SW480 (cell line): ENCODE measurements around the gene SYCE3.
"Not testable (repeated sequence)": the region's sequence is repeated elsewhere in the genome, so short reads cannot be mapped to it uniquely, and the experiment has no call there.

Experiments
- DNase-seq: peaks from one replicate; pipeline ENCODE4 v3.0.0-alpha.2; 2016; ENCODE audit warnings: low spot score

Gene SYCE3

DNA sequence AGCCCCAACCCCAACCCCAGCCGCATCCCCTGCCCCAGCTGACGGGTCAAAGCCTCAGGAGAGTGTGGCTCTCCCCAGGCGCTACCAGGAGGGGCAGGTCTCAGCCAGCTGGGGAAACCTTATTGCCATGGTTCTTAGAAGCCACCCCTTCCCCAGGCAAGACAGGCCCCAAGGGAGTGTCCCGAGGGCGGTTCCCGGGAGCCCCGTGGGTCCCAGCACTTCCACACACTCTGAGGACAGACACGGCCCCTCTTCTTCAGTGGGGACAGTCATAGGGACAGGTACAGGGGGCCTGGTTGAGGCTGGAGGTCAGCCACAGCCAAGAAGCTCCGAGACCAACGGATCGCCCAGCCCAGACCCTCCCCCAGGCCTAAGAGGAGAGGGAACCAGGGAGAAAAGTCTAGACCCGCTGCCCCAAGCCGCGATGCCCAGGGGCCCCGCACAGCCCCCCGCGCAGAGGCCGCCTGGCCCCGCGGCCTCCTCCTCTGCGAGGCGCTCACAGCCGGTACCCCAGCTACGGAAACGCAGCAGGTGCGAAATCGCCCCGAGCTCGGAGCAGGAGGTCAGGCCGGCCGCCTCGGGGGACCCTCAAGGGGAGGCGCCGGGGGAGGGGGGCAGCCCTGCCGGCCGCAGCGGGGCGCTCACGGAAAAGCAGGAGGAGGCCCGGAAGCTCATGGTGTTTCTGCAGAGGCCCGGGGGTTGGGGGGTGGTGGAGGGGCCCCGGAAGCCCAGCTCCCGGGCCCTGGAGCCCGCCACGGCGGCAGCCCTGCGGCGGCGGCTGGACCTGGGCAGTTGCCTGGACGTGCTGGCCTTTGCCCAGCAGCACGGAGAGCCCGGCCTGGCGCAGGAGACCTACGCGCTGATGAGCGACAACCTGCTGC, 14.4 kb downstream of the SYCE3 start:
- no peak for DNase-seq

DNA sequence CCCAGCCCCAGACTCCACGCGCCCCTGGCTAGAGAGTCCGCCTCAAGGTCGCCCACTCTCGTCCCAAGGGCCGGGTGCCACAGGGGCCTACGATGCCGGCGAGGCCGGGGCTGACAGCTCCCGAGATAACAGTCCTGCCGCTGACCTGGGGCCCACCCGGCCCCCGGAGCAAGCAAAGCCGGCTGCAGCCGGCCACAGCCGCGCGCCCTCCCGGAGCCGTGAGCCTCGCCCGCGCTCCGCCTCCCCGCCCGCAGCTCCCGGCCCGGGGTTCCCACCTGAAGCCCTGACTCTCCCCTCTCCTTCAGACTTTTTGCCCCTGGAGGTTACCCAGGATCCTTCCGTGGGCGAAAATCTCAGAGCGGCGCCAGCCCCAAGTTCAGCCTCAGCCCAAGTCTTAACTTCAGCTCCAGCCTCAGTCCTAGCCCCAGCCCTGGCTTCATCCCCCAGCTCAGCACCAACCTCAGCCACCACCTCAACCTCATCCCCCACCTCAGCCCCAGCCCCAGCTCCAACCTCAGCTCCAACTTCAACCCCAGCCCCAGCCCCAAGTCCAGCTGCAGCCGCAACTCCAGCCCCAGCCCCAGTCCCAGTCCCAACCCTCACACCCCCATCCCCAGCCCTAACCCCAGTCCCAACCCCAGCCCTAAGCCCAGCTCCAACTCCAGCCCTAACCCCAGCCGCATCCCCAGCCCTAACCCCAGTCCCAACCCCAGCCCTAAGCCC, 15.3 kb downstream of the SYCE3 start:
- DNase-seq, result no peak

DNA sequence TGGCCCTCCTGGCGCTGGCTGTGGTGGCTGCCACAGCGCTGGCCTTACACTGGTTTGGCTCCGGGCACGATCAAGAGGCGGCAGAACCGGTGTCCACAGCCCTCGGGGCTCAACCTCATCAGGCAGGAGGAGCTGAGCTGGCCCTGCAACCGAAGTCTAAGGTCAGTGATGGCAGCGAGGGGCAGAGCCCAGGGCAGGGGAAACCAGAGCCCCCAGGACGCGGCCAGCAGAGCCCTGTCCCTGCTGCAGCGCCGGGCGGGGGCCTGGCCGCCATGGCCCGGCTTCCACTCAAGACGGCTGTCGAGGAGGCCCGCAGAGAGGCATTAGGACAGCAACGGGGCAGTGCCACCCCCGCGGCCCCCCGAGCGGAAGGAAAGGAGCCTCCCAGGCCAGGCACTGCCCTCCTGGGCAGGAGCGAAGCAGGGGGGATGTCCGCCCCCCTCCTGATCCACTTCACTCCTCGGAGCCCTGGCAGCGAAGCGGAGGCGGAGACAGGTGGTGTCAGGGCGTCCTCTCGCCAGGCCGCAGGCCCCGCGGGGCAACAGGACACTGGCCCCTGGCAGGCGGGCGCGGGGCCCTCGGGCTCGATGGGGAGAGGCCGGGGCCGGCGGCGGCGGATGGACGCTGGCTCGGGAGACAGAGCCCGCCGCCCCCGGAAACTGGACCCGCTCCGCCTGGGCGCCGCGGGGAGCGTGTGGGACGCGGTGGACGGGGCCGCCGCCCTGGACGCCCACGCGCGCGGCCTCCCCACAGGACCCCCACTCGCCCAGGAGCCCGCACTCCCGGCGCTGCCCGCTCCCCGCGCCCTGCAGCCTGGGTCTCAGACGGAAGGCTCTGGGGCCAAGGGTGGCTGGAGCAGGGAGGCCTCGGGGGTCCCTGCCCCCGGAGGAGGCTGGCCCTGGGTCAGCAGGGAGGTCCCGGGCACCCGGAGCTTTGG, 16.1 kb downstream of the SYCE3 start:
- no peak for DNase-seq

DNA sequence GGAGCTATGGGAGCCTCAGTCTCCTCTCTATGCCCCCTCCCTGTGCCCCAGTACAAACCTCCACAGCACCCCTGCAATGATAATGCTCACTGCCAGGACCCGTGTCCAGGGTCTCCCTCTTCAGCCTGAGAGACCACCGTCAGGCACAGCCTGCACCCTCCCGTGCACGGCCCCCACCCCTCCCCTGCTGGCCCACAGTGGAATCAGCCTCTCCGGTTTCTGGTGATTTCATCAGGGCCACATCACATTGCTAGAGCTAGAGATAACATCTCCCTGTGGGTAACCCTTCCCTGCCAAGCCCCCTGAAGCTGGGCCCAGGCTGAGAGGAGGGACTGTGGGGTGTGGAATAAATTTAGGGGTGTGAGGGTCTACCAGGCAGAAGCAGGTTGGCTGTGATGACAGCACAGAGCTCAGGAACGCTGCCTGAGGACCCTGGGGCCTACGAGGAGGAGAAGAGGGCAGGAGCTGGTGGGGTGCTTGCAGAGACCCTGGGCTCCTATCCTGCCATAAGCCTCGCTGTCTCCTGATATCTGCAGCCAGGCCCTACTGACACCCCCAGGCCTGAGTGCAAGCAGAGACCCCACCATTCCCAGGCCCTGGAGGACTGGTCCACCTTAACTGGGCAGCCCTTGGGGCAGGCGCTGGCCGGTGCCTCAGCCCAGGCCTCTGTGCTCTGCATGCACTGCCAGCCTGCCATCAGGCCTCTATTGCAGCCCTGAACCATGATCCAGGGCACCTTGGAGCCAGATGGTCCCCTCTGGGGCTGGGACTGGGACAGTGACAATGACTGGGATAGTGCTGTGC, 17.0 kb downstream of the SYCE3 start, which contains the start of gene KLHDC7B:
Gene KLHDC7B, plus strand, starts transcription at position 378 of the 804 bp plus-strand sequence. Its CDS starts 345 bp downstream, at position 723.
- peak; percentile 50 for DNase-seq

DNA sequence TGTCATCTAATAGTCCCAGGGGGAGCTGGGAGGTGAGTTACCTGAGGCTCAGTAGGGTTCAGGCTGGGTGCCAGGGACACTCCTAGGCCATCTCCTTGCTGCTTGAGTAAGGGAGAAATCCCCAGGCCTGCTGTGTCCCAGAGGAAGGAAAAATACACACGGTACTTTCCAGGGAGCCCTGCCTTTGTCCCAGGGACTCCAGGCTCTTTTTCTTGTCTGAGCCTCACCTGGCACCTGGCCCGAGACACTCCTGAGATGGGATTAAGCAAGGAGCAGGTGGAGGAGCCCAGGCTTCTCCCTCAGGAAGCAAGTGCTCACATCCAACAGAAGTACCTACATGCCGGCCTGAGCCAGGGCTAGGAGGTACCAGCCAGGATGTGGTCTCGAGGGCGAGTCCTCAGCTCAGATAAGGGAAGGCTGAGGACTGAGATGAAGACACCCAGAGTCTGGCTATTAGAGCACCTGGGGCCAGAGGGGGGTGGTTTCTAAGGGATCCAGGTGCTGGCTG, 17.9 kb downstream of the SYCE3 start:
- no peak for DNase-seq

DNA sequence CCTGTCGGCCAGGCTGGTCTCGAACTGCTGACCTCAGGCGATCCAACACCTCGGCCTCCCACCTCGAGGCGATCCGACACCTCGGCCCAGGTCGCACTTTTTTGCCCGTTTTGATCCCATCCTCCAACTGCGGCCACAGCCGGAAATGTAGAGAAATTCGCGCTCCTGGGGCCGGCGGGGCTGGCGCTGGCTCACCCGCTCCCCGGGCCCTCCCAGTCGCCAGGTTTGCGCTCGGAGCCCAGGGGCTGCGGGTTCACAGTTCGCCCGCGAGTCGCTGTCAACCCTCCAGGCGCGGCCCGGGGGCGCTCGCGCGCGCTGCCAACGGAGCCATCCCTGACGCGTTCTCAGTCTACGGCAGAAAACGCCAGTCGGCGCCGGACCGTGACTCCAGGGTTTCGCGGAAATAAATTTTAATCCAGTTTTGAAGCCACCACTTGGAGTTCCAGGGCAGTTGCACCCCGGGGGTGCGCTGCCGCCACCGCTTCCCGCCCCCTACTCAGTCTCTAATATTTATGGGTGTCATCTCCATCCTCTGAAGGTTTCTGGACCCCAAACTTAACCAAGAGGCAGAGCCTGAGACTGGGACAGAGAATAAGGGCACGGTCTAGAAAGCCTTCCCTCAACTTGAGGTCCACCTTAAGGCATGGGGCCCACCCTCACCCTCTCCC, 18.5 kb downstream of the SYCE3 start:
- DNase-seq, result no peak

DNA sequence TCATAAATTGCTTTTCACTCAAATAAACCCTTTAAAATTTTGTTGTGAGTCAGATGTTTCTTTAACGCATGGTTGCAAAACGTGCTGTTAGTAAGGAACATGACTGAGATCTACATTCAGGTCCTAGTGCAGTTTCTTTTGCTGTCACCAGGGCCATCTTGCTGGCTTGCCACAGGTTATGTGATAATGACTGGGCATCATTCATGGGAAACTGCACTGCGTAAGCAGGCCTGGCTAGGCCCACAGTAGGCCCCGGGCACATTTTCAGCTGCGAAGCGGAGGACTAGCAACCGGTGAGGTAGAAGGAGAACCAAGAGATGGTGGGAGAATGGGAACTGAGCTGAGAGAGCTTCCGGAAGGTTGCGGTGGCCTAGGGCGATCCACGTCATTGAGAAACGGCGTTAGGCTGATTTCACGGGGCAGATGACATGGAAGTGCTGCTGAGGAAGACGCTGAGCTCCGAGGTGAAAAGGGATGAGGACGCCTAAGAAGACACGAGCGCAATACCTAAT, 20.2 kb downstream of the SYCE3 start:
- no peak for DNase-seq

DNA sequence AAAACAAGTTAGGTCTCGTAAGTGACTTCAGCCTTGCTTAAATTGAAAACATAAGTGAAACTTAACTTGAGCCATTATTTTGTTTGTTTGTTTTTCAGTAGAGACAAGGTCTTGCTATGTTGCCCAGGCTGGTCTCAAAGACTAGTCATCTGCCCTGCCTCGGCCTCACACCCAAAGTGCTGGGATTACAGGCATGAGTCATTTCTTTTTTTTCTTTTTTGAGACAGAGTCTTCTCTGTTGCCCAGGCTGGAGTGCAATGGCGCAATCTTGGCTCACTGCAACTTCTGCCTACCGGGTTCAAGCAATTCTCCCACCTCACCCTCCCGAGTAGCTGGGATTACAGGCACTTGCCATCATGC, 21.1 kb downstream of the SYCE3 start:
- DNase-seq, result not testable (repeated sequence)

DNA sequence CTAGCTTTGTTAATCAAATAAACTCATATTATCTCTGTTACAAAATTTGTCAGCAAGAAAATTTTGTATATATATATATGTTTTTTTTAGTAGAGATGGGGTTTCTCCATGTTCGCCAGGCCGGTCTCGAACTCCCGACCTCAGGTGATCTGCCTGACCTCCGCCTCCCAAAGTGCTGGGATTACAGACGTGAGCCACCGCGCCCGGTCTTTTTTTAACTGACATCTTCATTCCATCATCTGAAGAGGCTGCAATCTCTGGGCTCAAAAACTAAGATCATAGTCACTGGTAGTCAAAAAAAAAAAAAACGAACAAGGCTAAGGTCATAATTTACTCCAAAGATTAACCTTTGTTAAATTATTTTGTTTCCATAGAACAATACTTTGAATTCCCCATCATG, 22.3 kb downstream of the SYCE3 start:
- no peak for DNase-seq

DNA sequence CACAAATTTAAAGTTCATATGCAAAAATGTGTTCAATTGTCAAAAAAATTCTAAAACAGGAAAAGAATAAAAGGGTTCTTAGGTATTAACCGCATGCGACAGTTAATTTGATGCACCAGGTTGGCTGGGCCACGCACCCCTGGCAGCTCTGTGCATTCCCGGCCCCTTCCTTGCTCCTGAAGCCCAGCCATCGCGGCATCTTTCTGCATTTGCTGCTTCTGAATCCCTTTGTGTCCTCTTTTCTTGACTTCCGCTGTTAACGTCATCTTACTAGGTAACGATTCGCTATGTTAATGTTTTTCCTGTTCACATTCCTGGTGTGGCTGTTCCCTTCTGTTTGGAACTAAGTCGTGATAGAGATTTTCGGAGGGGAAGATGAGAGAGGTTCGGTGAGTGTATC, 25.0 kb downstream of the SYCE3 start:
- DNase-seq, result no peak

DNA sequence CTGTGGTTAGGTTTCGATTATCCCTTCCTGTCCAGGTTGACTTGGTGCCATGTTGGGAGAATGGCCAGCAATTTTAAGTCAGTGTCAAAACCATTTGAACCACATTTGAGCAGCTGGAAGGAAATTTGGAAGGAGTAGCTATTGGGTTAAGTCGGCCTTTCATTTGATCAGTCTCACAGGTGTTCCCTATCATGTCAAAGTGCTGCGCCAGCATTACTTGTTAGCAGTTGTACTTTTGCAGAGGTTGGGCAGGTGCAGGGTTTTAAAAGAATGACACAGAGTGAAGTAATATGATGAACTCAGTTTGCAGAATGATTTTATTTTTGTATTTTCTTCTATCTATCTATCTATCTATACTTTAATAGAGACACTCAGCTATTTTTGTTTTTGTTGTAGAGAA, 26.5 kb downstream of the SYCE3 start:
- DNase-seq, result no peak

DNA sequence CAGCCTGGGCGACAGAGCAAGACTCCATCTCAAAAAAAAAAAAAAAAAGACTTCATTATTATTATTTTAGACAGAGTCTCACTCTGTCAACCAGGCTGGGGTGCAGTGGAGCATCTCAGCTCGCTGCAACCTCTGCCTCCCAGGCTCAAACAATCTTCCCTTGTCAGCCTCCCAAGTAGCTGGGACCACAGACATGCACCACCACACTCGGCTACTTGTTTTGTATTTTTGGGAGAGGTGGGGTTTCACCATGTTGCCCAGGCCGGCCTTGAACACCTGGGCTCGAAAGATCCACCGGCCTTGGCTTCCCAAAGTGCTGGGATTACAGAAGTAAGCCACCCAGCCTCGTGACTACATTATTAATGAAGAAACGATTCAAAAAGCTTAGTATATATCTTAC, 27.6 kb downstream of the SYCE3 start:
- no peak for DNase-seq

DNA sequence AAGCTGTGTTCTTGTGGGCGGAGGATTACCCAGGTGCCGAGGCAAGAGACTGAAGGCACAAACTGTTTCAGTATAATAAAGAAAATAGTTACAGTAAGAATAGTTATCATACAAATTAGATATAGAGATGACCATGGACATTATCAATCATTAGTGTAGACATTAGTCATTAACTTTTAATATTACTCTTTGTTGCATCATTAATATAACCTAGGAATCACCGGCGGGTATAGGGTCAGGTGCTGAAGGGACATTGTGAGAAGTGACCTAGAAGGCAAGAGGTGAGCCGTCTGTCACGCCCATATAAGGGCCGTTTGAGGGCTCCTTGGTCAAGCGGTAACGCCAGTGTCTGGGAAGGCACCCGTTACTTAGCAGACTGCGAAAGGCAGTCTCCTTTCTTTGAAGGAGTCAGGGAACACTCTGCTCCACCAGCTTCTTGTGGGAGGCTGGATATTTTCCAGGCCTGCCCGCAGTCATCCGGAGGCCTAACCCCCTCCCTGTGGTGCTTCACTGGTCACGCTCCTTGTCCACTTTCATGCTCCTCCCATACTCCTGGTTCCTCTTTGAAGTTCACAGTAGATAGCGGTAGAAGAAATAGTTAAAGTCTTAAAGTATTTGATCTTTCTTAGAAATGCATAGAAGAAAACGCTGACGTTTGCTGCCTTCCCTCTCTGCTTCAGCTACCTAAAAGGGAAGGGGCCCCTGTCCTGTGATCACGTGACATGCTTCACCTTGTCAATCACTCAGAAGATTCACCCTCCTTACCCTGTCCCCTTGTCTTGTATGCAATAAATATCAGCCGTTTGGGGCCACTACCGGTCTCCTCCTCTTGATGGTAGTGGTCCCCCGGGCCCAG, 28.6 kb downstream of the SYCE3 start:
- not testable (repeated sequence) for DNase-seq

DNA sequence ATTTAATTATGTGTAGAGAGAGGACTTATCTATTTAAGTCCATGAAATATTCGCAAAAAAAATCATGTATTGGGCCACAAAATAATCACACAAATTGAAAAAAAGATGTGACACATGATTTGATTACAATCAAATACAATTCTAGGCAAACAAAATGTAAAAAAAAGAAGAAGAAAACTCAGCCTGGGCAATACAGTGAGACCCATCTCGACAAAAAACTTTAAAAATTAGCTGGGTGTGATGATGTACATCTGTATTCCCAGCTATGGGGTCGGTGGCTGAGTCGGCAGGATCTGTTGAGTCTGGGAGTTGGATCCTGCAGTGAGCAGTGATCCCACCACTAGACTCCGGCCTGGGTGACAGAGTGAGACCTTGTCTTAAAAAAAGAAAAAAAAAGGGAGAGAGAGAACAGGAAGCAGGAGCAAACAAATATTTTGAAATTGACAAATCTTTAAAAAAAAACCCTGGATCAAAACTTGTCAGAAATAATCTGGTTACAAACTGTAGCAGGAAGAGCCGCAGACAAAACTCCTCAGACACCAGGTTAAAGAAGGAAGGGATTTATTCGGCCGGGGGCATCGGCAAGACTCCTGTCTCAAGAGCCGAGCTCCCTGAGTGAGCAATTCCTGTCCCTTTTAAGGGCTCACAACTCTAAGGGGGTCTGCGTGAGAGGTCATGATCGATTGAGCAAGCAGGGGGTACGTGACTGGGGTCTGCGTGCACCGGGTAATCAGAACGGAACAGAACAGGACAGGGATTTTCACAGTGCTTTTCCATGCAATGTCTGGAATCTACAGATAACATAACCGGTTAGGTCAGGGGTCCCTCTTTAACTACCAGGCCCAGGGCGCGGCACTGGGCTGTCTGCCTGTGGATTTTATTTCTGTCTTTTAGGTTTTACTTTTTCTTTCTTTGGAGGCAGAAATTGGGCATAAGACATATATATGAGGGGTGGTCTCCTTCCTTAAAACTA, 29.6 kb downstream of the SYCE3 start:
- no peak for DNase-seq

DNA sequence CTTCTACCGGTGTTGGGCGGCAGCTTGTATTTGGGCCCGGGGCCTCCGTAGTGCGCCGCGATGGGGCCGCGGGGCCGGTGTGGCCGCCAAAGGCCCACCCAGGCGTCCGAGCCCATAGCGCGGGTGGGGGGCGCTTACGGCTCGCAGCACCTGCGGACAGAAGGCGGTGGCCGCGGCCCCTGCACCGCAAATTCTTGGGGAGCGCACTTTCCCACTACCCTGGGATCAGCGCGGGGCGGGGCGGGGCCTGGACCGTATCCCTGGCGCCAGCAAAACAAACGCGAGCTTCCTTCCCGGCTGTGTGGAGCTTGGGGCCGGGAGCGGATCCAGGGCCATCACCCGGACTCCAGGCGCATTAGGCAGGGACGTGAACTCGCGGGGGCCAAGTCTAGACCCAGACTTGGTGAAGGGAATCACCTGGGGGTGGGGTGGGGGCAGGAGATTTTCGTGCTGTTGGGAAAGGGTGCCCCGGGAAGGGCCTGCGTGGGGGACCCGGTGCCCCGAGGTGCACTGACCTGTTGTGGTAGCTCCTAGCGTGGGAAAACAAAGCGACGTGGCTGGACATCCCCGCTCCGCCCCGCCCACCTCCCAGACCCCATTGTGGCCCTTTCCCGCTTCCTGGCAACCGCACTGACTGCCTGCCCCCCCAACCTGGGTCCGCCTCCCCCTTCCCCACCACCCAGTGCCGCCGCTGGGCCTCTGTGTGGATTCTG, 30.6 kb downstream of the SYCE3 start:
- DNase-seq, result peak; percentile 46

DNA sequence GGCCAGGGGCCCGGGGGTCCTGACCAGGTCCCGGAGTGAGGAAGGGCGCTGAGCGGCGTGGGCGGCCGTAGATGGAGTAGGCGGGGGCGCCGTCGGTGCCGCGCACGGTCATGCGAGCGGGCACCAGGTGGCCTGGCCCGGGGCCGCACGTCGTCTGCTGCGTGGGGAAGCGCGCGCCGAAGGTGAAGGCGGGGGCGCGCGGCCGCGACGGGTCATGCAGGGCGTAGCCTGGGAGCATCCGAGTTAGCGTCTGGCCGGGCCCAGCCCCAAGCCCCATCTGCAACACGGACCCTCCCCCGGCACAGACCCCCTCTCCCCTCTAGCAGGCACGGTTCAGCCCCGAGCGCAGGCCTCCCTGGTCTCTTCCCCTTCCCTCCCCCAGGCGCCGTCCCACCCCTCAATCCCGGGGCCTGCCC, 31.2 kb downstream of the SYCE3 start:
- no peak for DNase-seq

DNA sequence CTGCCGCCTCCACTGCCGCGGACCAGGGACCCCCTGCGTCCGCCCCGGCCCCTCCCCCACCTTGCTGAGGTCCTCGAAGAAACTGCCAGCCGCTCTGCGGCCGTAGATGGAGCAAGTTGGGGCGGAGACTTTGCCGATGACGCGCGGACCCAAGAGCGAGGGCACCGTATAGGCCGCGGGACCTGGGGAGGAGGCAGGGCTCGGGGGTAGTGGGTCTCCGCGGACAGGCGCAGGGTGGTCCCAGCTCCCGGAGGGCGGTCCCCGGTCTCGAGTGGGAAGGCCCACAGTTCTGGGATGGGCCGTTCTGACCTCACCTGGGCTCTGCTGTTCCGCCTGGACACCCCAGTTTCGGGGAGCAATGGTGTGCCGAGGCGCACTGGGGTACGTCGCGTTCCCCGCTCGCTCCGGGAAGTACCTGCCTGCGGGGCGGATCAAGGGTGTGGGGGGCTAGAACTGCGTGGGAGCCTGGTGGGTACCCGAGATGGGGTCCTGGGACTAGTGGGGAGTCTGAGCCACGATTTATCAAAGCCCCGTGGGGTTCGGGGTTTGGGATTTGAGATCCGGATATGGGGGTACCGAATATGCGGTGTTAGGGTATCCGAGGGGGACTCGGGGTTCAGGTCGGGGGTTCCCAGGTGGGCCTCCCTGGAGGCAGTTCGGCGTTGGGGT, 31.7 kb downstream of the SYCE3 start:
- DNase-seq, result peak; percentile 58
